Measurements from ENCODE around the gene DAPP1. TPM values are rescaled to one million over a fixed set of nuclear protein-coding genes. Genes with fewer than 3 reads are reported as not detected.

DAPP1 gene
- total and polyA plus RNA-seq, 2 experiments from 2014 or later, result not detected

- TF ChIP-seq, protein P1, sequence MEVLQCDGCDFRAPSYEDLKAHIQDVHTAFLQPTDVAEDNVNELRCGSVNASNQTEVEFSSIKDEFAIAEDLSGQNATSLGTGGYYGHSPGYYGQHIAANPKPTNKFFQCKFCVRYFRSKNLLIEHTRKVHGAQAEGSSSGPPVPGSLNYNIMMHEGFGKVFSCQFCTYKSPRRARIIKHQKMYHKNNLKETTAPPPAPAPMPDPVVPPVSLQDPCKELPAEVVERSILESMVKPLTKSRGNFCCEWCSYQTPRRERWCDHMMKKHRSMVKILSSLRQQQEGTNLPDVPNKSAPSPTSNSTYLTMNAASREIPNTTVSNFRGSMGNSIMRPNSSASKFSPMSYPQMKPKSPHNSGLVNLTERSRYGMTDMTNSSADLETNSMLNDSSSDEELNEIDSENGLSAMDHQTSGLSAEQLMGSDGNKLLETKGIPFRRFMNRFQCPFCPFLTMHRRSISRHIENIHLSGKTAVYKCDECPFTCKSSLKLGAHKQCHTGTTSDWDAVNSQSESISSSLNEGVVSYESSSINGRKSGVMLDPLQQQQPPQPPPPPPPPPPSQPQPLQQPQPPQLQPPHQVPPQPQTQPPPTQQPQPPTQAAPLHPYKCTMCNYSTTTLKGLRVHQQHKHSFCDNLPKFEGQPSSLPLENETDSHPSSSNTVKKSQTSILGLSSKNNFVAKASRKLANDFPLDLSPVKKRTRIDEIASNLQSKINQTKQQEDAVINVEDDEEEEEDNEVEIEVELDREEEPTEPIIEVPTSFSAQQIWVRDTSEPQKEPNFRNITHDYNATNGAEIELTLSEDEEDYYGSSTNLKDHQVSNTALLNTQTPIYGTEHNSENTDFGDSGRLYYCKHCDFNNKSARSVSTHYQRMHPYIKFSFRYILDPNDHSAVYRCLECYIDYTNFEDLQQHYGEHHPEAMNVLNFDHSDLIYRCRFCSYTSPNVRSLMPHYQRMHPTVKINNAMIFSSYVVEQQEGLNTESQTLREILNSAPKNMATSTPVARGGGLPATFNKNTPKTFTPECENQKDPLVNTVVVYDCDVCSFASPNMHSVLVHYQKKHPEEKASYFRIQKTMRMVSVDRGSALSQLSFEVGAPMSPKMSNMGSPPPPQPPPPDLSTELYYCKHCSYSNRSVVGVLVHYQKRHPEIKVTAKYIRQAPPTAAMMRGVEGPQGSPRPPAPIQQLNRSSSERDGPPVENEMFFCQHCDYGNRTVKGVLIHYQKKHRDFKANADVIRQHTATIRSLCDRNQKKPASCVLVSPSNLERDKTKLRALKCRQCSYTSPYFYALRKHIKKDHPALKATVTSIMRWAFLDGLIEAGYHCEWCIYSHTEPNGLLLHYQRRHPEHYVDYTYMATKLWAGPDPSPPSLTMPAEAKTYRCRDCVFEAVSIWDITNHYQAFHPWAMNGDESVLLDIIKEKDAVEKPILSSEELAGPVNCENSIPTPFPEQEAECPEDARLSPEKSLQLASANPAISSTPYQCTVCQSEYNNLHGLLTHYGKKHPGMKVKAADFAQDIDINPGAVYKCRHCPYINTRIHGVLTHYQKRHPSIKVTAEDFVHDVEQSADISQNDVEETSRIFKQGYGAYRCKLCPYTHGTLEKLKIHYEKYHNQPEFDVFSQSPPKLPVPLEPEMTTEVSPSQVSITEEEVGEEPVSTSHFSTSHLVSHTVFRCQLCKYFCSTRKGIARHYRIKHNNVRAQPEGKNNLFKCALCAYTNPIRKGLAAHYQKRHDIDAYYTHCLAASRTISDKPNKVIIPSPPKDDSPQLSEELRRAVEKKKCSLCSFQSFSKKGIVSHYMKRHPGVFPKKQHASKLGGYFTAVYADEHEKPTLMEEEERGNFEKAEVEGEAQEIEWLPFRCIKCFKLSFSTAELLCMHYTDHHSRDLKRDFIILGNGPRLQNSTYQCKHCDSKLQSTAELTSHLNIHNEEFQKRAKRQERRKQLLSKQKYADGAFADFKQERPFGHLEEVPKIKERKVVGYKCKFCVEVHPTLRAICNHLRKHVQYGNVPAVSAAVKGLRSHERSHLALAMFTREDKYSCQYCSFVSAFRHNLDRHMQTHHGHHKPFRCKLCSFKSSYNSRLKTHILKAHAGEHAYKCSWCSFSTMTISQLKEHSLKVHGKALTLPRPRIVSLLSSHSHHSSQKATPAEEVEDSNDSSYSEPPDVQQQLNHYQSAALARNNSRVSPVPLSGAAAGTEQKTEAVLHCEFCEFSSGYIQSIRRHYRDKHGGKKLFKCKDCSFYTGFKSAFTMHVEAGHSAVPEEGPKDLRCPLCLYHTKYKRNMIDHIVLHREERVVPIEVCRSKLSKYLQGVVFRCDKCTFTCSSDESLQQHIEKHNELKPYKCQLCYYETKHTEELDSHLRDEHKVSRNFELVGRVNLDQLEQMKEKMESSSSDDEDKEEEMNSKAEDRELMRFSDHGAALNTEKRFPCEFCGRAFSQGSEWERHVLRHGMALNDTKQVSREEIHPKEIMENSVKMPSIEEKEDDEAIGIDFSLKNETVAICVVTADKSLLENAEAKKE (CRISPR knock-in tag; IDR thresholded peaks at IDR 0.05), result no peak
- TF ChIP-seq NANOG (IDR thresholded peaks at IDR 0.05; ENCODE audit: borderline replicate concordance), result no peak
- TF ChIP-seq CREB1 (CRISPR knock-in tag; IDR thresholded peaks at IDR 0.05; ENCODE audit: low read depth), result no peak
- no peak for TF ChIP-seq EZH2phosphoT487 (IDR thresholded peaks at IDR 0.05; ENCODE audit: unreplicated experiment)
- no peak for TF ChIP-seq ZNF114 (CRISPR knock-in tag; IDR thresholded peaks at IDR 0.05)
- no peak for TF ChIP-seq JUNB (IDR thresholded peaks at IDR 0.05; ENCODE audit: unreplicated experiment)
- TF ChIP-seq POLR2AphosphoS5 (IDR thresholded peaks at IDR 0.05; ENCODE audit: low read depth), result no peak
- no peak for TF ChIP-seq REST (IDR thresholded peaks at IDR 0.05; ENCODE audit: unreplicated experiment)
- TF ChIP-seq STAT1 (IDR thresholded peaks at IDR 0.05; ENCODE audit: unreplicated experiment), result no peak
- TF ChIP-seq EZH2 (IDR thresholded peaks at IDR 0.05; ENCODE audit: low read depth, unreplicated experiment), result no peak
- no peak for TF ChIP-seq ETS1 (IDR thresholded peaks at IDR 0.05)
- no peak for TF ChIP-seq ZNF331 (CRISPR knock-in tag; IDR thresholded peaks at IDR 0.05; ENCODE audit: low read depth)
These were observed 69.1 kb downstream of the DAPP1 start (continued) for GRCh38 chr4:99885687-99886086.

Data from GM23338 (cell line).